ENCODE results near the gene APBB2. TPM values are rescaled to one million over a fixed set of nuclear protein-coding genes. Genes with fewer than 3 reads are reported as not detected.
"Not testable (repeated sequence)": the region's sequence is repeated elsewhere in the genome, so short reads cannot be mapped to it uniquely, and the experiment has no call there.

Gene APBB2
- total RNA-seq, 2 donors from 2014 or later = 28.2 to 30.7 TPM

- DNase-seq = peak in 1 of 2 donors; percentile 60
- ATAC-seq = no peak
- intact Hi-C loops (cut with DNase I, micrococcal nuclease) = no loop called here
These were observed 153.7 kb downstream of the APBB2 start for GRCh38 chr4:41060352-41061334.

- ATAC-seq; intact Hi-C loops (cut with DNase I, micrococcal nuclease); DNase-seq: not testable (repeated sequence)
These were observed 154.9 kb downstream of the APBB2 start for GRCh38 chr4:41059411-41059810.

GRCh38 chr4:41058426-41058825 is 155.9 kb downstream of the APBB2 start:
- DNase-seq (no peak), ATAC-seq (no peak)
- intact Hi-C loops (cut with DNase I, micrococcal nuclease) = no loop called here

- DNase-seq = no peak
- no peak for ATAC-seq
- intact Hi-C loops (cut with DNase I, micrococcal nuclease) = no loop called here
These were observed 156.9 kb downstream of the APBB2 start for GRCh38 chr4:41057467-41057866.

- no peak for DNase-seq
- intact Hi-C loops (cut with DNase I, micrococcal nuclease) = no loop called here
- no peak for ATAC-seq
These were observed 162.1 kb downstream of the APBB2 start for GRCh38 chr4:41052287-41052686.

GRCh38 chr4:41050880-41051775 is 163.2 kb downstream of the APBB2 start:
- ATAC-seq (no peak), DNase-seq (no peak)
- intact Hi-C loops (cut with DNase I, micrococcal nuclease) = no loop called here

GRCh38 chr4:41050116-41050515 is 164.2 kb downstream of the APBB2 start:
- ATAC-seq (no peak), DNase-seq (no peak)
- intact Hi-C loops (cut with DNase I, micrococcal nuclease) = no loop called here

- intact Hi-C loops (cut with DNase I, micrococcal nuclease); ATAC-seq; DNase-seq: not testable (repeated sequence)
These were observed 165.2 kb downstream of the APBB2 start for GRCh38 chr4:41049176-41049575.

- ATAC-seq (no peak), DNase-seq (no peak)
These were observed 169.6 kb downstream of the APBB2 start for GRCh38 chr4:41044791-41045190.

GRCh38 chr4:41044165-41044564 is 170.2 kb downstream of the APBB2 start:
- ATAC-seq (no peak), DNase-seq (no peak)
- intact Hi-C loops (cut with DNase I, micrococcal nuclease) = no loop called here

More at GRCh38 chr4:41044791-41045190, 169.6 kb downstream of the APBB2 start:
- intact Hi-C loops (cut with DNase I, micrococcal nuclease) = no loop called here

- intact Hi-C loops (cut with DNase I, micrococcal nuclease) = no loop called here
- ATAC-seq (no peak), DNase-seq (no peak)
These were observed 170.9 kb downstream of the APBB2 start for GRCh38 chr4:41043465-41043864.

- intact Hi-C loops (cut with DNase I, micrococcal nuclease) = no loop called here
- no peak for ATAC-seq
- no peak for DNase-seq
These were observed 172.8 kb downstream of the APBB2 start for GRCh38 chr4:41041551-41041950.

- ATAC-seq = no peak
- intact Hi-C loops (cut with DNase I, micrococcal nuclease) = no loop called here
- no peak for DNase-seq
These were observed 175.0 kb downstream of the APBB2 start for GRCh38 chr4:41039317-41039716.

GRCh38 chr4:41038304-41038703 is 176.0 kb downstream of the APBB2 start:
- ATAC-seq (no peak), DNase-seq (no peak)
- intact Hi-C loops (cut with DNase I, micrococcal nuclease) = no loop called here

- ATAC-seq = no peak
- intact Hi-C loops (cut with DNase I, micrococcal nuclease) = no loop called here
- no peak for DNase-seq
These were observed 185.2 kb downstream of the APBB2 start for GRCh38 chr4:41029098-41029497.

- ATAC-seq (no peak), DNase-seq (no peak)
- intact Hi-C loops (cut with DNase I, micrococcal nuclease) = no loop called here
These were observed 185.8 kb downstream of the APBB2 start for GRCh38 chr4:41028392-41029076.

GRCh38 chr4:41026971-41027370 is 187.4 kb downstream of the APBB2 start:
- intact Hi-C loops (cut with DNase I, micrococcal nuclease) = no loop called here
- DNase-seq = no peak

GRCh38 chr4:41025824-41026223 is 188.5 kb downstream of the APBB2 start:
- DNase-seq (no peak), ATAC-seq (no peak)
- intact Hi-C loops (cut with DNase I, micrococcal nuclease) = no loop called here

More at GRCh38 chr4:41026971-41027370, 187.4 kb downstream of the APBB2 start:
- ATAC-seq = no peak

All from left colon (tissue), 2 donors.